Measurements from ENCODE around the gene TRPV5.
"Not testable (repeated sequence)": the region's sequence is repeated elsewhere in the genome, so short reads cannot be mapped to it uniquely, and the experiment has no call there.

TRPV5 gene

GRCh38 chr7:142933624-142934023 lies at the start of gene TRPV5:
TSS of gene TRPV5 (minus strand) at chr7:142933746. CDS start at chr7:142933459, 287 bp downstream.
- H3K27ac ChIP-seq = no peak within 1 kb of the TSS

GRCh38 chr7:142978402-142978801 lies 44.9 kb upstream of the TRPV5 start:
- not testable (repeated sequence) for DNase-seq (ENCODE audit: low read depth, low spot score); H3K27ac ChIP-seq

More at GRCh38 chr7:142933624-142934023, at the start of gene TRPV5:
- no peak for DNase-seq (ENCODE audit: low read depth, low spot score)

GRCh38 chr7:142974626-142975025 lies 41.1 kb upstream of the TRPV5 start:
- no peak for DNase-seq (ENCODE audit: low read depth, low spot score)
- no peak overlapping the region for H3K27ac ChIP-seq

- no peak overlapping the region for H3K27ac ChIP-seq
- DNase-seq (ENCODE audit: low read depth, low spot score) = no peak
Observed at GRCh38 chr7:142969183-142969582, 35.6 kb upstream of the TRPV5 start.

- no peak for DNase-seq (ENCODE audit: low read depth, low spot score)
- H3K27ac ChIP-seq = no peak overlapping the region
Observed at GRCh38 chr7:142968229-142968628, 34.7 kb upstream of the TRPV5 start.

GRCh38 chr7:142964502-142965246 lies 31.1 kb upstream of the TRPV5 start:
- no peak overlapping the region for H3K27ac ChIP-seq
- no peak for DNase-seq (ENCODE audit: low read depth, low spot score)

- H3K27ac ChIP-seq = no peak overlapping the region
- no peak for DNase-seq (ENCODE audit: low read depth, low spot score)
Observed at GRCh38 chr7:142963993-142964392, 30.4 kb upstream of the TRPV5 start.

GRCh38 chr7:142962991-142963390 lies 29.4 kb upstream of the TRPV5 start:
- no peak overlapping the region for H3K27ac ChIP-seq
- no peak for DNase-seq (ENCODE audit: low read depth, low spot score)

- DNase-seq (ENCODE audit: low read depth, low spot score) = no peak
- H3K27ac ChIP-seq = no peak within 1 kb of the TSS
Observed at GRCh38 chr7:142961973-142962926, 28.7 kb upstream of the TRPV5 start, which contains the start of gene KEL. TSS of gene KEL (minus strand) at chr7:142962363. CDS start at chr7:142962206, 157 bp downstream.

- no peak overlapping the region for H3K27ac ChIP-seq
- DNase-seq (ENCODE audit: low read depth, low spot score) = no peak
Observed at GRCh38 chr7:142961595-142961972, 28.0 kb upstream of the TRPV5 start.

- no peak for DNase-seq (ENCODE audit: low read depth, low spot score)
- no peak overlapping the region for H3K27ac ChIP-seq
Observed at GRCh38 chr7:142960955-142961512, 27.5 kb upstream of the TRPV5 start.

- H3K27ac ChIP-seq = no peak overlapping the region
- no peak for DNase-seq (ENCODE audit: low read depth, low spot score)
Observed at GRCh38 chr7:142959202-142959601, 25.7 kb upstream of the TRPV5 start.

GRCh38 chr7:142957723-142958122 lies 24.2 kb upstream of the TRPV5 start:
- H3K27ac ChIP-seq = no peak overlapping the region
- no peak for DNase-seq (ENCODE audit: low read depth, low spot score)

- peak; percentile 37 for DNase-seq (ENCODE audit: low read depth, low spot score)
- H3K27ac ChIP-seq = peak overlapping the region; percentile 17
Observed at GRCh38 chr7:142956951-142957623, 23.5 kb upstream of the TRPV5 start.

GRCh38 chr7:142954680-142955268 lies 21.2 kb upstream of the TRPV5 start:
- no peak for DNase-seq (ENCODE audit: low read depth, low spot score)
- no peak overlapping the region for H3K27ac ChIP-seq

GRCh38 chr7:142950235-142950634 lies 16.7 kb upstream of the TRPV5 start:
- no peak overlapping the region for H3K27ac ChIP-seq
- DNase-seq (ENCODE audit: low read depth, low spot score) = no peak

- no peak overlapping the region for H3K27ac ChIP-seq
- DNase-seq (ENCODE audit: low read depth, low spot score) = no peak
Observed at GRCh38 chr7:142948603-142949002, 15.1 kb upstream of the TRPV5 start.

- DNase-seq (ENCODE audit: low read depth, low spot score) = no peak
- no peak overlapping the region for H3K27ac ChIP-seq
Observed at GRCh38 chr7:142945001-142945400, 11.5 kb upstream of the TRPV5 start.

- peak; percentile 54 for DNase-seq (ENCODE audit: low read depth, low spot score)
- H3K27ac ChIP-seq = no peak overlapping the region
Observed at GRCh38 chr7:142943706-142944268, 10.2 kb upstream of the TRPV5 start.

- no peak overlapping the region for H3K27ac ChIP-seq
- DNase-seq (ENCODE audit: low read depth, low spot score) = no peak
Observed at GRCh38 chr7:142942746-142943145, 9.2 kb upstream of the TRPV5 start.
